IMR-90 (cell line): Measurements from ENCODE around the gene CMTM5.

Source experiments
- RFX5 ChIP-seq: IDR thresholded peaks from 2 replicates; pipeline ENCODE4 v1.8.0; 2012; ENCODE audit warnings: low read depth, mild to moderate bottlenecking, low read length, moderate library complexity
- TF ChIP-seq, protein P1 (sequence below): conservative IDR thresholded peaks from 2 replicates; pipeline ENCODE4 v1.5.1; 2012; ENCODE audit warnings: mild to moderate bottlenecking, low read depth, low read length, improper control_type of control experiment
- TF ChIP-seq, protein P2 (sequence below): fragments of 150-350 bp; IDR thresholded peaks from 2 replicates; pipeline ENCODE4 v1.6.1; 2017; ENCODE audit warnings: mild to moderate bottlenecking, antibody characterized with exemption, low read length, low read depth

DNA sequence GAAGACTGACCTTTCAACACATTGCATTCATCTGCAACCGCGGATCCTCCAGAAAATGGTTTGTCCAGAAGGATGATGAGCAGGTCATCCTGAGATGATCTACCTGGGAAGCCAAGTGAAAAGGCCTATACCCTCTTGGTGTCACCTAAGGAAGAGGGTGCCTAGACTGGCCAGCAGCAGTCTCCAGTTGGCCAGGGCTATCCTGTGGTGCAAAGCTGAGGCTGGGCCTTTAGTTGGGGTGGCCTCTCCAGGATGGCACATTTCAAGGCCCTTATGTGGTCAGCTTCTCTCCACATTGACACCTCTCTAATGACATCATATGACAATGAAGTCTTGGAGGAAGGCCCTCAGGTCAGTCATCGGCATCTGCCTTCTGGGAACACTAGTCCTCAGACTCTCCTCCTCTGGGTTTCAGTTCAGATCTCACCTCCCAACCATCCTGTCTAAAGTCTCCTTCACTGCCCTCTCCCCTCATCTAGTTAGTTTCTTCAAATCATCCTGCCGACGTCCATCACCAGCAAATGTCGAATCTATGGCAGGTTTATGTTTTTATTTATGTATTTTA, 20.9 kb upstream of the CMTM5 start:
- TF ChIP-seq, protein P1, sequence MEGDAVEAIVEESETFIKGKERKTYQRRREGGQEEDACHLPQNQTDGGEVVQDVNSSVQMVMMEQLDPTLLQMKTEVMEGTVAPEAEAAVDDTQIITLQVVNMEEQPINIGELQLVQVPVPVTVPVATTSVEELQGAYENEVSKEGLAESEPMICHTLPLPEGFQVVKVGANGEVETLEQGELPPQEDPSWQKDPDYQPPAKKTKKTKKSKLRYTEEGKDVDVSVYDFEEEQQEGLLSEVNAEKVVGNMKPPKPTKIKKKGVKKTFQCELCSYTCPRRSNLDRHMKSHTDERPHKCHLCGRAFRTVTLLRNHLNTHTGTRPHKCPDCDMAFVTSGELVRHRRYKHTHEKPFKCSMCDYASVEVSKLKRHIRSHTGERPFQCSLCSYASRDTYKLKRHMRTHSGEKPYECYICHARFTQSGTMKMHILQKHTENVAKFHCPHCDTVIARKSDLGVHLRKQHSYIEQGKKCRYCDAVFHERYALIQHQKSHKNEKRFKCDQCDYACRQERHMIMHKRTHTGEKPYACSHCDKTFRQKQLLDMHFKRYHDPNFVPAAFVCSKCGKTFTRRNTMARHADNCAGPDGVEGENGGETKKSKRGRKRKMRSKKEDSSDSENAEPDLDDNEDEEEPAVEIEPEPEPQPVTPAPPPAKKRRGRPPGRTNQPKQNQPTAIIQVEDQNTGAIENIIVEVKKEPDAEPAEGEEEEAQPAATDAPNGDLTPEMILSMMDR: no peak
- no peak for TF ChIP-seq RFX5
- TF ChIP-seq, protein P2, sequence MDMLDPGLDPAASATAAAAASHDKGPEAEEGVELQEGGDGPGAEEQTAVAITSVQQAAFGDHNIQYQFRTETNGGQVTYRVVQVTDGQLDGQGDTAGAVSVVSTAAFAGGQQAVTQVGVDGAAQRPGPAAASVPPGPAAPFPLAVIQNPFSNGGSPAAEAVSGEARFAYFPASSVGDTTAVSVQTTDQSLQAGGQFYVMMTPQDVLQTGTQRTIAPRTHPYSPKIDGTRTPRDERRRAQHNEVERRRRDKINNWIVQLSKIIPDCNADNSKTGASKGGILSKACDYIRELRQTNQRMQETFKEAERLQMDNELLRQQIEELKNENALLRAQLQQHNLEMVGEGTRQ: no peak
